ENCODE results near the gene SLC16A10. TPM values are rescaled to one million over a fixed set of nuclear protein-coding genes. Genes with fewer than 3 reads are reported as not detected.
"Not testable (repeated sequence)": the region's sequence is repeated elsewhere in the genome, so short reads cannot be mapped to it uniquely, and the experiment has no call there.

The SLC16A10 gene
- total RNA-seq, 1 donor from 2014 or later: 11.9 TPM

- TF ChIP-seq, protein P1, sequence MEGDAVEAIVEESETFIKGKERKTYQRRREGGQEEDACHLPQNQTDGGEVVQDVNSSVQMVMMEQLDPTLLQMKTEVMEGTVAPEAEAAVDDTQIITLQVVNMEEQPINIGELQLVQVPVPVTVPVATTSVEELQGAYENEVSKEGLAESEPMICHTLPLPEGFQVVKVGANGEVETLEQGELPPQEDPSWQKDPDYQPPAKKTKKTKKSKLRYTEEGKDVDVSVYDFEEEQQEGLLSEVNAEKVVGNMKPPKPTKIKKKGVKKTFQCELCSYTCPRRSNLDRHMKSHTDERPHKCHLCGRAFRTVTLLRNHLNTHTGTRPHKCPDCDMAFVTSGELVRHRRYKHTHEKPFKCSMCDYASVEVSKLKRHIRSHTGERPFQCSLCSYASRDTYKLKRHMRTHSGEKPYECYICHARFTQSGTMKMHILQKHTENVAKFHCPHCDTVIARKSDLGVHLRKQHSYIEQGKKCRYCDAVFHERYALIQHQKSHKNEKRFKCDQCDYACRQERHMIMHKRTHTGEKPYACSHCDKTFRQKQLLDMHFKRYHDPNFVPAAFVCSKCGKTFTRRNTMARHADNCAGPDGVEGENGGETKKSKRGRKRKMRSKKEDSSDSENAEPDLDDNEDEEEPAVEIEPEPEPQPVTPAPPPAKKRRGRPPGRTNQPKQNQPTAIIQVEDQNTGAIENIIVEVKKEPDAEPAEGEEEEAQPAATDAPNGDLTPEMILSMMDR (IDR thresholded peaks at IDR 0.05): no peak
These were observed 113.9 kb downstream of the SLC16A10 start for GRCh38 chr6:111201244-111201554.

DNA sequence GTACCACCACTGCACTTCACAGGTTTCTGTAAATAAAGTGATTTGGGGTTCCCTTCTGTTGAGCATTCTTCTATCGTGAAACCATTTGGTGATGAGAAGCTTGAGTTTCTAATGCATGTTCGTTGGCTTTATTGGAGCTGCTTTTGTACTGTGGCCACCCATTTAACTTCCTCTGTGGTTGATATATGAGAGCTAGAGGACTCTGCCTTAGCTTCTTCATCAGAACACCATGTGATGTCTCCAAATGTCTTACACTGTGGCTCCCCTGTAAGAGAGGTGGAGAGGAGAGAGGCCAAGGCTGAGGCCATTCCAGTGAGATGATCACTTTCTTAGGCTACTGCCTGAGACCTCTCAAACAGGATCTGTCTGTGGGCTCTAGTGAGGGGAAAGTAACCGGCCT, 114.5 kb downstream of the SLC16A10 start:
- no peaks in the 10 kb centered on the region for H3K36me3 ChIP-seq

More at GRCh38 chr6:111201244-111201554, 113.9 kb downstream of the SLC16A10 start:
- no peaks in the 10 kb centered on the region for H3K9me3 ChIP-seq
- H3K36me3 ChIP-seq: no peaks in the 10 kb centered on the region
- no peaks in the 10 kb centered on the region for H3K4me1 ChIP-seq
- intact Hi-C loops (cut with DNase I): no loop called here
- no peaks in the 10 kb centered on the region for H3K27me3 ChIP-seq (ENCODE audit: low read depth)
- H3K27ac ChIP-seq: no peak overlapping the region
- ATAC-seq: no peak
- DNase-seq: no peak
- H3K4me3 ChIP-seq: no peak overlapping the region

DNA sequence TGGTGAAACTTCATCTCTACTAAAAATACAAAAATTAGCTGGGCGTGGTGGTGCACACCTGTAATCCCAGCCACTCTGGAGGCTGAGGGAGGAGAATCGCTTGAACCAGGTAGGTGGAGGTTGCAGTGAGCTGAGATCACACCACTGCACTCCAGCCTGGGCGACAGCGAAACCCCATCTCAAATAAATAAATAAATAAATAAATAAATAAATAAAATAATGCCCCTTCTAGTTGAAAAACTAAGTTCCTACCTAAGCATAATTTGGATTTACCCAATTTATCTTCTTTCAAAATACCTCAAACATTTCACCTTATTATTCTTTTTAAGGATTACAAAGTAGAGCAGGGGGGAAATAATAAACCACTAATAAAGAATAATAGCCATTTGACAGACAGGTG, 116.2 kb downstream of the SLC16A10 start:
- H3K36me3 ChIP-seq; H3K27me3 ChIP-seq (ENCODE audit: low read depth); H3K27ac ChIP-seq; H3K4me3 ChIP-seq; DNase-seq; H3K9me3 ChIP-seq; intact Hi-C loops (cut with DNase I); H3K4me1 ChIP-seq; ATAC-seq: not testable (repeated sequence)

More for the DNA sequence above, 114.5 kb downstream of the SLC16A10 start:
- Histone ChIP-seq H3K27ac (no peak overlapping the region), H3K4me3 (no peak overlapping the region), H3K9me3 (no peaks in the 10 kb centered on the region), H3K4me1 (no peaks in the 10 kb centered on the region), H3K27me3 (ENCODE audit: low read depth) (no peaks in the 10 kb centered on the region)
- ATAC-seq: peak in 1 of 2 donors; percentile 25
- no peak for DNase-seq
- intact Hi-C loops (cut with DNase I): no loop called here
- TF ChIP-seq, protein P1 (IDR thresholded peaks at IDR 0.05): no peak

GRCh38 chr6:111204305-111204704, 117.0 kb downstream of the SLC16A10 start:
- Histone ChIP-seq H3K9me3 (no peaks in the 10 kb centered on the region), H3K4me1 (no peaks in the 10 kb centered on the region), H3K27ac (no peak overlapping the region), H3K4me3 (no peak overlapping the region), H3K27me3 (ENCODE audit: low read depth) (no peaks in the 10 kb centered on the region), H3K36me3 (no peaks in the 10 kb centered on the region)
- peak; percentile 40 to 54 for ATAC-seq
- no peak for DNase-seq
- TF ChIP-seq, protein P1 (IDR thresholded peaks at IDR 0.05): no peak
- intact Hi-C loops (cut with DNase I): no loop called here

- DNase-seq (no peak), ATAC-seq (no peak)
- Histone ChIP-seq H3K36me3 (no peaks in the 10 kb centered on the region), H3K9me3 (no peaks in the 10 kb centered on the region), H3K4me3 (no peak overlapping the region), H3K27me3 (ENCODE audit: low read depth) (no peaks in the 10 kb centered on the region), H3K27ac (no peak overlapping the region), H3K4me1 (no peaks in the 10 kb centered on the region)
- intact Hi-C loops (cut with DNase I): no loop called here
- TF ChIP-seq, protein P1 (IDR thresholded peaks at IDR 0.05): no peak
These were observed 117.6 kb downstream of the SLC16A10 start for GRCh38 chr6:111204881-111205280.

DNA sequence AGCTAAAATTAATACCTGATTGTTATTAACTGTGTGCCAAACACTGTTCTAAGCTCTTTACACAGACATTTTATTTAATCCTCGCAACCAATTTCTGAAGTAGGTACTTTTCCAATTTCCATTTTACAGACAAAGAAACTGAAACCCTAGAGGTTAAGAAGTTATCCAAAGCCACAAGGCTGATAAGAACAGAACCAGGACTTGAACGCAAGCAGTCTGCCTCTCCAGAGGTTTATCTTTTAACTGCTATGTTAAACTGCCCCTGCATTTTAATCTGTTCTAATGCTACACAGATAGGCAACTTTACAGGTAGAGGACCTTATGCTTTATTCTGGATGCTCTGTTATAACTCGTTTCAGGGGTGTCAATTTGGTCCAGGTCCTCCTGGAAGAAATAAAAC, 118.2 kb downstream of the SLC16A10 start:
- no peaks in the 10 kb centered on the region for H3K36me3 ChIP-seq
- H3K4me3 ChIP-seq: no peak overlapping the region
- no peaks in the 10 kb centered on the region for H3K9me3 ChIP-seq
- intact Hi-C loops (cut with DNase I): no loop called here
- no peaks in the 10 kb centered on the region for H3K27me3 ChIP-seq (ENCODE audit: low read depth)
- DNase-seq (no peak), ATAC-seq (no peak)
- no peak overlapping the region for H3K27ac ChIP-seq
- no peaks in the 10 kb centered on the region for H3K4me1 ChIP-seq
- TF ChIP-seq, protein P1 (IDR thresholded peaks at IDR 0.05): no peak
